HG03457 (cell line): ENCODE measurements around the gene SBSN.

Experiments used
- ATAC-seq: cut with Tn5 transposase; IDR thresholded peaks from one replicate; pipeline ENCODE4 v1.9.1; 2021; ENCODE audit warnings: moderate number of reproducible peaks; ENCODE audit not compliant: unreplicated experiment

SBSN gene

DNA sequence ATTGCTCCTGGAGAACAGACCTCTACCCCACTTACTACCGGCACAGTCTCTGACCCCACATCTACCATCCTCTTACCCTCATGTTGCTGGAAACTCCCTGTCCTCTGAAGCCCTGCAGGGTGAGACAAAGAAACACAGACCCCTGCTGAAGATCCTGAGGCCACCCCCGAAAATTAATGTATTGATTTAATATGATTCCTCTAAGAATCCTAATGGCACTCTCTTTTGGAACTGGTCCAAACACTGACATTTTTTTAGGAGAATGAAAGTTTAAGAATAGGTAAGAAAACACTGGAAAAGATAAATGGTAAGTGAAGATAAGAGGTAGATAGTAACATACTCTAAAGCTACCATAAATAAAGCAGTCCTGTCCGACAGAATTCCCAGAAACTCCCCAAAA, 20.0 kb downstream of the SBSN start:
- ATAC-seq, result no peak

DNA sequence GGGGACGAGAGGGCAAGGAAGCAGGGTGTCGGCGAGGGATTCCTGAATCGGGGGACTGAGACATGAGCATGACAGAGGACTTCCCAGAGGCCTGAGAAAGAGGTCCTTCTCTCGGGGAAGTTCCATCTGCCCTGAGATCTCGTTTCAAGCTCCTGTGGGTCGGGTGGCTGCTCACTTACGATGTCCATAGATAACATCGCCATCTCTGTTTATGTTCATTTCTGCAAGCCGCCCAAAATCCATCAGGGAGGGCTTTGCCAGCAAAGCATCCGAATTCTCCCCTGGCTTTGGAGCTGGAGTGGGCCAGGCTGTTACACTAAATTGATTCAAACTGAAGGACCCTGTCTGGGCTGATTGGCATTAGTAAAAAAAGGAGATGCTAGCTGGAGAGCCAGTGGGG, 20.6 kb downstream of the SBSN start:
- no peak for ATAC-seq

DNA sequence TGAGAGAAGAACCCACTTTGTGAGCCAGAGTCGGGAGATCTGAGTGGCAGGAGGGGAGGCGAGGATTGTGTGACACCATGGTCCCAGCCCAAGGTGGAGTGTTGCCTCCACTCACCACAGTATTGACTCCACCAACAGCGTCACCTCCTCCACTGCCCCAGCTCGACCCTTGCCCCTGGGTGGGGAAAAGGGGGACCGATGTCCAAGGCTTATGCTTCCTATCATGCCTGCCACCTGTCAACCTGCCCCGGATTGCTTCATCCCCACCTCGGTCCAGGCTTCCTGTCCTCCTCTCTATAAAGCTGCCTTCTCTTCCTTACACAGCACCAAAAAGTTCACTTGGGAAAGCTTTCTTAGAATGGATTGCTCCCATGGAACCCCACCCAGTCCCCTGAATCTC, 22.1 kb downstream of the SBSN start:
- no peak for ATAC-seq

DNA sequence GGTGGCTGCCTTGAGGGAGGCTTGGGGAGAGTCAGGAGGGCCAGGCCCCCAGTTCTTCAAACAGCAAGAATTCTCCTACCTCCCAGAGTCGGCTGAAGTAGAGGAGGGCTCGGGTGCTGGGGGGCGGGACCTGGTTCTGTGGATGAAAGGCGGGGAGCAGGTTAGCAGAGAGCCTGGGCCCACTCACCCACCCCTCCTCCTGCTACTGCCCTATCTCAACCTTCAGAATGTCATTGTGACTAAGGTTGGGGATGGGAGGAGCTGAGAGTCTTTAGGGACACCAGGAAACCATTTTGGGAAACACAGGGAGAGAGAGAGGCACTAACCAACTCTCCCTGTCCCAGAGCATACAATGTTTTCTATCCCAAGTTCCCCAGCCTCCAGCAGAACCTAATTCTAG, 25.4 kb downstream of the SBSN start:
- ATAC-seq, result no peak

GRCh38 chr19:35501684-35502083, 26.4 kb downstream of the SBSN start:
- no peak for ATAC-seq

DNA sequence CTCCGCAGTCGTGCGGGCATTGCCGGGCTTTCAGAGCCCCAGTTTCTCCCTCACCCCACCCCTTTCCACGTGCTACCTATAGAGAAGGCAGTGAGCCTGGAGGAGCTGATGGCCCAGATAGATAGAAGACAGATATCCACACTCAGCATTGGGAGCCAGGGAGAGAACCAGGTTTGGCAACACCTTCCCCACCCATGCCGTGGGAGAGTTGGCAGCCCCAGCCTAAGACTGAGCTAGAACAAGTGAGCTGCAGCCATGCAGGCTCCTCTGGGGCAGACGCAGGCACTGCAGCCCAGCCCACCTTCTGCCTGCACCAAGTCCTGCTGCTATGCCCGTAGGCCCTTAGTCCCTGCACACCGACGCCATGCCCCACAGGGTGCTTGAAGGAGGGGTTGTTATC, 27.5 kb downstream of the SBSN start:
- no peak for ATAC-seq

GRCh38 chr19:35498984-35499527, 29.1 kb downstream of the SBSN start:
- ATAC-seq, result no peak

GRCh38 chr19:35498220-35498619, 29.9 kb downstream of the SBSN start:
- ATAC-seq, result no peak

- no peak for ATAC-seq
These were observed 30.7 kb downstream of the SBSN start for GRCh38 chr19:35497406-35497805.

DNA sequence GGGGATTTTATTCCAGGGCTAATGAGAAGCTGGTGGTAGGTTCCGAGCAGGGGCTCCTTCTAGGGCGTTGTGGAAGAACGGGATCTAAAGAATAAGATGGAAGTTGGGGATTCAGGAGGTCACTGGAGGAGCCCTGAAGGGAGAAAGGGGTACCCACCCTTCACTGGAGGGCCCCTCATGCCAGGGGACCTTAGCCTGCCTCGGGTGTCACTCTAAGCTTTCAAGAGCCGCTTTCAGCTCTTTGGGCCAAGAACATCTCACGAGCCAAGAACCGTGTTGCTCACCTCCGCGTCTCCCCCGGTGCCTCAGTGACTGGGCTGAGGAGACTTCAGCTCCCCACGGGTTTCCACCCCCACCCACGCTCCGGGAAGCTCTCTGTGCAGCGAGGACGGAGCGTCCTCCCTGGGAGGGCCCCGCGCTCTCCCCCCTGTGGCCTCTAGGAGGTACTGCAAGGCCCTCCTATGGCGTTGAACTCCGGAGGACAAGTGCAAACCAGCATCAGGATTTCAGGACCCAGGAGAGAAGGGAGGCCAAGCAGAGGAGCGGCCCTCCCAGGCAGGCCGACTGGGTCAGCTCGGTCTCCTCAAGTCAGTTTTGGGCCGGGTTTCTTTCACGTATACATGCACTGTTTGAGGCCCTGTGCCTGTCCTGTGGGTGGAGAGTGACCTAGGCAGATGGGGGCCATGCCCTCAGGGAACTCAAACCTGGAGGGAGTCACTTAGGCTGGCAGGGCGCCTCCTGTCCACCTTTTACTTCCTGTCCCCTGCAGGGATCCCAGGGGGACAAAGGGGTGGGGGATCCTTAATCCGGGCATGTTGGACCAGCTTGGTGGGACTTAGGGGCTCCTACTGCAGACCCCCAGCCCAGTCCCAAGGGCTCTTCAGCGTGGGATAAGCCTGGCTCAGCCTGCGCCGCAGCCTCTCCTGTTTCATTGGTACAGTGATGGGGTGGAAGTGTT, 32.7 kb downstream of the SBSN start:
- ATAC-seq, result no peak

DNA sequence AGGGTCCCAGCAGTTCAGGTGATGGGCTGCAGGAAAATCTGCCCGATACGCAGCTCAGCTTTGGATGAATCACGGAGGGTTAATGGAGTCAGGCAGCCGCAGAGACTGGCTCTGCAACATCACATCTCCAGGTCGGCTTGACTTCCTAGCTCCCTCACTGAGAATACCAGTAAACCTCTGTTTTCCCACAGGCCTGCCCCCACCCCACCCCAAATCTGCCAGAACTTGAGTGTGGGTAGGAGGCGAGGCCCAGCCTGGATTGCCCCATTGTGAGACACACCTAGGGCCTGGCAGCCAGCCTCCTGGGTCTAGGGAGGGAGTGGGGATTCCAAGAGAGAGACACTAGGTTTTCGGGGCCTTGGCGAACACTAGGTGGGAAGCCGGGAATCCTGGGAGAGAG, 34.1 kb downstream of the SBSN start:
- ATAC-seq, result no peak

DNA sequence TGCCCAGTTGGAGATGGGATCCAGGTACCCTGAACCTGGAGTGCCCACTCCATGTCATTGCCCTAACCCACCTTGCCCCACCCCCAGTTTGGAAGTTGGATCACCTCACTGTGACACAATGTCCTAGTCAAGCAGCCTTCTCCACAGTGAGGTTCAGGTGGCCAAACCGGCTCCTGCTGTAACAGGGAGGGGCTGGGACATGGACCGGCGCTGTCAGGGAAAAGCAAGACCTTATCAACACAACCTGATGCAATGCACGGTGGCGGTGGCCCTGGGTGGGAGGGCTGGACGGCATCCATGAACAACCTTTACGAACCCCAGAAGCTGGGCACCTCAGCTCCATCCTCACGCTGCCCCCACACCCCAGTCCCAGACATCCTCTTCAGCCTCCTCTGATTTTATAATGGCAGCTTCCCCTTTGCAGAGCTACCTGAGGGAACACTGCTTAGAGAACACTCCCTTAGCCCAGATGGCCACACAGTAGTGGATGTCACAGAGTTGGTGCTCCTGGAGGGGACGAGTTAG, 36.2 kb downstream of the SBSN start:
- ATAC-seq, result no peak

DNA sequence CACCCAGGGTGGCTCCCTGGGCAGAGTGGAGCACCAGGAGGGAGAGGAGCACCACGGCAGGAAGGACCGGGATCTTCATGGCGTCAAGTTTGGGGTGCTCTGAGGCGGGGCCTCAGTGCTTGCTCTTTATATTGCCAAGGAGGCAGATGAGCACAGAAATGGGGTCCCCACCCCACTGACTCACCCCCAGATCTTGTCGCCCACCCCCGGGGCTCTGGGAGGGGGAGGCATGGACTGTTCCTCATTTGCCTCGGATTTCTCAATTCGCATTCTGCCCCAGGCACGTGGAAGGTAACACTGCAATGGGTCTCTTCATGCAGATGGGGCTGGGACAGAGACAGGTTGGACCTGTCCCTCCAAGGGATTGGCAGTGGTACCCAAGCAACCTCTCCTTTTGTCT, 37.7 kb downstream of the SBSN start, which contains the start of gene KRTDAP:
Gene KRTDAP (minus strand): TSS at position 101 of the 400 bp plus-strand sequence. CDS start 22 bp downstream, at position 79.
- ATAC-seq, result no peak

DNA sequence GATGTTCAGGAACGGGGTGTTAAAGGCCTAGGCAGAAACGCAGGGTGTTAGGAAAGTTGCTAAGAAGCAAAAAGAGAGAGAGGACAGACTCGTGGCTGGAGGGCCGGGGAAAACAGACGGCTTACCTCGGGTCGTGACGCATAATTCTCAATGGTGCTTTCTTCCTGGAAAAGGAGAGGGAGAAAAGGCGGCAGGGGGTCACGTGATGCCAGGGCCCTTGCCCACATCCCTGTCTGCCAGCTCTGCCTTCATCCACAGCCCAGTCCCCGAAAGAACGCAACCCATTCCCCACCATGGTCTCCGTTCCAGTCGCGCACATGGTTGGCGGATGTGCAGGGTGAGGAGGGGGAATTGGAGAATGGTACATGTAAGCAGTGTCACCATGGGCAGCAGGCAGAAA, 39.4 kb downstream of the SBSN start:
- no peak for ATAC-seq

GRCh38 chr19:35487656-35488182, 40.4 kb downstream of the SBSN start:
- no peak for ATAC-seq

GRCh38 chr19:35486268-35486708, 41.8 kb downstream of the SBSN start:
- ATAC-seq, result no peak

GRCh38 chr19:35484252-35485036, 43.7 kb downstream of the SBSN start:
- no peak for ATAC-seq

GRCh38 chr19:35483089-35483488, 45.0 kb downstream of the SBSN start:
- no peak for ATAC-seq

- ATAC-seq, result no peak
These were observed 49.1 kb downstream of the SBSN start for GRCh38 chr19:35478794-35479677.

- ATAC-seq, result no peak
These were observed 52.0 kb downstream of the SBSN start for GRCh38 chr19:35476149-35476548.
